ENCODE measurements around the gene LILRB3.
"Not testable (repeated sequence)": the region's sequence is repeated elsewhere in the genome, so short reads cannot be mapped to it uniquely, and the experiment has no call there.

LILRB3 gene

DNA sequence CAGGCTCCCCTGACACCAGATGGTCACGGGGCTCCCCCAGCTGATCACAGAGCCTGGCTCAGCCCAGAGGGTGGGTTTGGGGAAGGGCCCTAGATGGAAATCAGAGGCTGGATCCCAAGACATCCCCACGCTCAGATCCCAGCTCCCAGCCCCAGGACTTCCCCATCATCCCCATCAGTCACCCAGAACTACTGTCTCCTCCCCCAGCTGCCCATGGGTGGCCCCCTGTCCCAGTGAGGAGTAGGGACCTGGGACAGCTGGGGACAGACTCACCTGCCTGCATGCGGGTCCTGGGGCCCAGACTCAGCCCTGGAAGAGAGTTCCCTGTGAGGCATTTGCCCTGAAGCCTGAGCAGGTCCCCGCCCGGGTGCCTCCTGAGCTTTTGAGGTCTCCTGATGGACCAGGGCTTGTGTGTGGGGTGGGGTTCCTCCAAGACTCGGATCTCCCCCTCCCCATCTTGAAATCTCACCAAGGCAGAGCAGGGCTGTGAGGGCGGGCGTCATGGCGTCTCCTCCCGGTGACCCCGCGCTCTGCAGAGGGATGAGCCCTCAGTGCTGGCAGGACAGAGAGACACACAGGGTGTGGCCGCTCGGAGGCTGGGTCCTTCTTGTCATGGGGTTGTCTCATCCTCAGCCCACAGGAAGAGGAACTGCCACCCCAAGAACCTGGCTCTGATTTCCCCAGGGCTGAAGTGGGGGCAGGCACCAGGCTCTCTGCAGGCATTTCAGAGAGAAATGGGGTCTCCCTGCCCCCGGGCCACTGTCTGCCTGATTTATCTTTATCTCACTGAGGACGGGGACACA is at the start of gene LILRB3:
Gene LILRB3, minus strand, starts transcription at position 534 of the 803 bp plus-strand sequence. Its CDS starts 31 bp downstream, at position 503.
- not testable (repeated sequence) for DNase-seq

GRCh38 chr19:54272181-54272580 is 49.4 kb upstream of the LILRB3 start:
- not testable (repeated sequence) for DNase-seq

DNA sequence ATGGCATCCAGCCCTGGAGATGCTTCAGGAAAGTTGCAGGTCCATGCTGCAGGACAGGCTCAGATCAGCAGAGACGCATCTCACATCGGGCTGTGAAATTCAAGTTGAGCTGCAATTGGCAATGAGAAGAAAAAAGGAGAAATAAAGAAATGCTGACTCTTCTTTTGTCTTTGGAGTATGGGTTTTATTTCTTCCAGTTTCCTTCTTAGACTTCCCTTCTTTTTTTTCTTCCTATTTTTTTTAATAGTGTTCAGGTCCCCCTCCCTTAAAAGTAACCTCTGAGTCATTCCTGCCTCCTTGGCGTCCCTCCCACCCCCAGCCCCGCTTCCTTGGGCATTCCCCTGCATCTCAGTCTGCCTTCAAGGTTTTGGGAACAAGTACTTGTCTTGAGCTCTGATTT is 48.8 kb upstream of the LILRB3 start:
- not testable (repeated sequence) for DNase-seq

DNA sequence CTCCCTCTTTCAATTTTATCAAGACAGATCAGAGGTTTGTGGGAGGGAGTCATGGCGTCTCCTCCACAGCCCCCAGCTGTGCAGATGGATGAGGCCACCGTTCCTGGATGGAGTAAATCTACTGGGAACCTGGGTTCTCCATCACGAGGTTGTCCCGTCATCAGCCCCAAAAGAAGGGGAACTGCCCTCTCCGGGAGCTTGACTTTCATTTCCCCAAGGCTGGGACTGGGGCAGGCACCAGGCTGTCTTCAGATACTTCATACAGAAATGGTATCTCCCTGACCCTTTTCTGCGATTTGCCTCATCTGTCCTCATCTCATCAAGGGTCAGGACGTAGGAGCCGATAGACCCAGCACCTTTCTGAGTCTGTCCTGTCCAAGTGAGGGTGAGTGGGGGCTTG is 48.3 kb upstream of the LILRB3 start:
- DNase-seq: no peak

DNA sequence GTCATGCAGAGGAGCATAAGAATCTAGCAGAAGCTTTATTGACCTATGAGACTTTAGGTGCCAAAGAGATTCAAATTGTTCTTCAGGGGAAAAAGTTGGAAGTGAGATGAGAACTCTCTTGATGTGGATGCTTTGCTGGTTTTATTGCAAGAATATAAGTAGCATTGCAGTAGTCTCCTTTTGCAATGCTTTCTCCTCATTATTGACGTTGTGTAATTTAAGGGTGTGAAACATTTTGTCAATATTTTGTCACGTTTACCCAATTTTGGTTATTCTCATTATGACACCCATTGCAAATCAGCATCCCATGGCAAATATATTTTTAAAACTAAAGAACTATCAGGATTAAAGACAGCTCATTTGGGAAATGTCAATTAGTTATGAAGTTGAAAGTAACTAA is 46.1 kb upstream of the LILRB3 start:
- DNase-seq: no peak

- DNase-seq: peak; percentile 71
These were observed 43.3 kb upstream of the LILRB3 start for GRCh38 chr19:54266133-54266532.

GRCh38 chr19:54262470-54262869 is 39.7 kb upstream of the LILRB3 start:
- no peak for DNase-seq

DNA sequence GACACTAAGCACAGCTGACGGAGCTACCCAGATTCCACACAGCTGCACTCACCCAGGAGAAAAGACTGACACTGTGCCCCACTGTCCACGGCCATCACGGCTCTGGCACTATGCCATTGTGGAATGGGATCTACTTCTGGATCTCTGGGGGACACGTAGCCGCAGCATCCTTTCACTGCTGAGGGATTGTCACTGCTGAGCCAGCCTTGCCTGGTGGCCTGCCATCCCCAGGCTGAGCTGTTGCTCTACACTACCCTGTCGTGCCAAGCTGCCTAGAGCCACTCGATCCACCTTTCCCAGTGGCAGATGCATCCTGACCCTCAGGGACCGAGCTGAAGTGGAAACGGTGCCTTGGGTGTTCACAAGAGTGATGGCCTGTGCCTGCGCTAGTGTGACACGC is 39.3 kb upstream of the LILRB3 start:
- DNase-seq: no peak

DNA sequence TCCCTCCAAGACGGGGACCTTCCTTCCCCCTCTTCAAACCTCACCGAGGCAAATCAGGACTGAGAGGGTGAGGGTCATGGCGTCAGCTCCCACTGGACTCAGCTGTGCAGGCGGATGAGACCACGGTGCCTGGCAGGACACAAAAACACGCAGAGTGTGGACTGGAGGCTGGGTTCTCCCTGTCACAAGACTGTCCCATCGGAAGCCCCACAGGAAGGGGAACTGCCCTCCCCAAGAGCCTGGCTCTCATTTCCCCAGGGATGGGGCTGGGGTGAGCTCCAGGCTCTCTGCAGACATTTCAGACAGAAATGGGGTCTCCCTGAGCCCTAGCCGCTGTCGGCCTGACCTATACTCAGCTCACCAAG is 34.3 kb upstream of the LILRB3 start, which contains the start of gene LILRB5:
Gene LILRB5, minus strand, starts transcription at position 158 of the 365 bp plus-strand sequence. Its CDS starts 80 bp downstream, at position 78.
- DNase-seq: no peak

GRCh38 chr19:54256250-54257115 is 33.7 kb upstream of the LILRB3 start:
- no peak for DNase-seq

- DNase-seq: no peak
These were observed 32.4 kb upstream of the LILRB3 start for GRCh38 chr19:54255105-54255775.

DNA sequence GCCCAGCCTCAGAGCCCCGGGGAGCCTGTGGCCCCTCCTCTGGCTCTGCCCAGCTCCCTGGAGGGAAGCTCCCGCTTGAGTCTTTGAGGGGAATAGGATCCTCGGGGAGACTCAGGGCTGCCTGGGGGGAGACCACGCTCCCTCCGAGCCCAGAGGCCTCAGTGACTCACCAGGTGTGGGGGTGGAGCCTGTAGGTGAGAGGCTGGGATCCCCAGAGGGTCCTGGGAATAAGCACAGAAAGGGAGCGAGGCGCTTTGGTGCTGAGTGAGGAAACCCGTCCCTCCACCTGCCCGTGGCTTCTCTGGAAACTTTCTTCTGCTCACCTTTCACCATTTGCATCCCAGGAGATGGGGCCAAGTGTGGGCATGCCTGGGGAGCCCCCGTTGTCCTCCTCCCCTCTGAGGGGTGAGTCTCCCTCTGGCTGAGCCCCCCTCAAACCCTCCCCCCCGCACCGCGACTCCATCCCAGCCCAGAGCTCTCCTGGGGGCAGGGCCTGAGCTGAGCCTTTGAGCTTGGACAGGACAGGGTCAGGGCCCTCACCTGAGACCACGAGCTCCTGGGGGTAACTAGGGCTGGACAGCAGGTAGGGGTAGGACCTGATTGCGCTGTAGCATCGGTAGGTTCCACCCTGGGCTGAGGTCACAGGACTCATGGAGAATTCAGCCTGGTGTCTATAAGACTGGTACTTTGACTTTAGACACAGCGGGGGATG is 31.5 kb upstream of the LILRB3 start:
- no peak for DNase-seq

DNA sequence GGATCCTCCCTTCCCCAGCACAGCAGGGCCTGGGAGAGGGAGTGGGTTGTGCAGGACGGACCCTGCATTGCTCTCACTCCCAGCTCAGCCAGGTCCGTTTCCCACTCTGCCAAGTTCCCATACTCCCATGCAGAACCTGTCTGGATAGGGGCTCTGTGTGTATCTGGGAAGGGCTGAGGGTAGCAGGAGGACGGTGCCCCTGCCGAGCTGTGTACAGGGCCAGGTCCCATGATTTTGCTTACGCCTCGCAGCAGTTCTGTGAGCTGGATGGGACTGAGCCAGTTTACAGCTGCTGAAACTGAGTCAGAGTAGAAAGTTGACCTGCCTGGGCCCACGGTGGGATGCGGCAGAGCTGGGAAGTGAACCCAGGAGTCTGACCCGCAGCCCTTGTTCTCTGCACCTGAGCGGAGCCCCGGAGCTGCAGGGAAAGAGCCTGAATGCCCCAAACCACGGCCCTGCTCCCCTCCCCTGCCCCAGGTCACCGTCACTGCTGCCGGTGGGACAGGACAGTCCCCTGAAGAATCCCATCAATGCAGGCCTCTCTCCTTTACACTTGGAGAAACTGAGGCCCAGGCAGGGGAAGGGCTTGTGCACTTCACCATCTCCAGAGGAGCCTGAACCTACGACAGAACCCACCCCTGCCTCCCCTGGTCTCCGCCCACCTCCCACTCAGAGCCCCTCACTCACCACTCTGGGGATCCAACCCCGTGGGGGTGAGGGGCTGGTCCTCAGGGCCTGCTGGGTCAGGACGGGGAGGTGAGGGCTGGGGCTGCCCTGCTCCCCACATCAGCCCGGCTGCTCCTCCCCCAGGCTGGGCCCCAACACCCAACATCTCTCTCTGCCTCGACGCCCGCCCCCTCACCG is 30.8 kb upstream of the LILRB3 start:
- no peak for DNase-seq

- DNase-seq: no peak
These were observed 30.0 kb upstream of the LILRB3 start for GRCh38 chr19:54252845-54253244.

DNA sequence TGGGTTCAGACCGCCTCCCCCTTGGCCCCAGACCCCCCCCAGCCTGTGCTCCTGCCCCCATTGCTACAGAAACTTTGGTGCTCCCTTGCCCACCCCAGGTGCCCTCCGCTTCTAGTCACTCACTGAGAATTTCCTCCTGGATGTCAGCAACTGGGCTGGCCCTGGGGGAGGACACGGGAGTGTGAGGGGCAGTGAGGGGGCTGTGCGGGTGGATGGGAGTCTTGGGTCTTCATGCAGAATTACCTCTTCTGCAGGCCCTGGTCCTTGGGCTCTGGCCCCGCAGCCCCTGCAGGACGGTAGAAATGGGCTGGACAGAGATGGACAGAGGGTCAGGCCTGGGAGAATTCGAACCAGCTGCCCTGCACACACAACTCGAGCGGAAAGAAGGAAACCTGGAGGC is 29.4 kb upstream of the LILRB3 start:
- DNase-seq: no peak

- no peak for DNase-seq
These were observed 25.3 kb upstream of the LILRB3 start for GRCh38 chr19:54248016-54248601.

DNA sequence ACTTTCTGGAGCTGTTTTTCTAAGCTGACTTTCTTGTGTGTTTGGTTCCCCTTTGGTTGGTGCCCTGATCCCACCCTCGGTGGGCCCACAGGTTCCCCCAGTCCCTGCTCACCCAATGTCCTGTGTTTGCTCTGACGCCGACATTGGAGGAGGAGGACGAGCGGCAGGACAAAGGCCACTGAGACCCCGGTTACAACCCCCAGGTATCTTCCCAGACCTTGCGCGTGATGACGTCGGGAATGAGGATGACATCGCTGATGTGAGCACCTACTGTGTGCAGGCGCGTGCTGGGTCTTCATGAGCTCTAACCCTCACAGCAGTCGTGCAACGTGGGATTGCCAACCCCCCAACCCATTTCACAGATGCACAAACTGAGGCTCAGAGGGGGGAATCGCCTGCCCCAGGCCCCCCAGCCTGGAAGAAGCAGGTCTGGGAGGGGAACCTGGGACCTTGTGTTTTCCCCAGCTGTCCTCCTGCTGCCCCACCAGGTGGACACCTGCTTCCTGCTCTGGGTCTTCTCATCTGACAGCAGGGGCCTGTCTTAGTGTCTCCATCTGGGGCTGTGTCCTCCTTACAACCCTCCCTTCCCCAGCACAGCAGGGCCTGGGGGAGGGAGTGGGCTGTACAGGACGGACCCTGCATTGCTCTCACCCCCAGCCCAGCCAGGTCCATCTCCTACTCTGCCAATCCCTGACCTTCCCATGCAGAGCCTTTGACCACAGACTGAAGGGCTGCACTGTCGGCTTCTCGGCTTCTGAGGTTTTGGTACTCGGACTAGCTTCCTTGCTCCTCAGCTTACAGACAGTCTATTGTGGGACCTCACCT is 24.5 kb upstream of the LILRB3 start:
- DNase-seq: no peak

GRCh38 chr19:54245936-54246335 is 23.1 kb upstream of the LILRB3 start:
- DNase-seq: no peak

DNA sequence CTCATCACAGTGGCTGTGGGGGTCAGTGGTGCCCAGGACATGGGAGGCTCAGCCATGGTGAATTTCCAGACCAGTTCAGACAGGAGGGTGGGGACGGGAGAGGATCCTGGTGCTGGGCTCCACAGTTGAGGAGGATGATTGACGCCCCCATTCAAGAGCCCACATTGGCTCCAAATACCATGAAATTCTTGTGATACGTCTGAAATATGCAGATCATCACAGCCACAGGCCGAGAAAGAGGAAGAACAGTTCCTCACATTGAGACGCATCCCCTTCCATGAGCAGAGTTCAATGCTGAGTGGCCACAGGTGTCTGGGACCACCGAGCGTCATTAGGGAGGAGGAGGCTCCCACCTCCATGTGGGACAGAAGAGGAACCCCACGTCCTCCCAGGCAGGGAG is 21.0 kb upstream of the LILRB3 start:
- DNase-seq: not testable (repeated sequence)

GRCh38 chr19:54242646-54243045 is 19.8 kb upstream of the LILRB3 start, which contains the start of gene LILRA6:
TSS of gene LILRA6 (minus strand) at chr19:54242790.
- DNase-seq: not testable (repeated sequence)
